B cell (primary cell): Measurements from ENCODE around the gene APOL2. TPM values are rescaled to one million over a fixed set of nuclear protein-coding genes. Genes with fewer than 3 reads are reported as not detected.
"Not testable (repeated sequence)": the region's sequence is repeated elsewhere in the genome, so short reads cannot be mapped to it uniquely, and the experiment has no call there.

Experiments used
- ATAC-seq: fragments of 200-7000 bp; cut with Tn5 transposase; one replicate; pipeline ENCODE4 v1.10.0; 2021; ENCODE audit warnings: low read depth, mild to moderate bottlenecking, moderate number of reproducible peaks, moderate library complexity
- CTCF ChIA-PET: fragments of 350-600 bp; sonication (Branson Sonifier 250); formaldehyde crosslinking; loops from one replicate; lab custom pipeline; 2021; ENCODE audit warnings: antibody characterized with exemption, inconsistent platforms; lab: Charles Lee
- POLR2A ChIA-PET: fragments of 350-600 bp; sonication (Branson Sonifier 250); formaldehyde crosslinking; loops from one replicate; lab custom pipeline; 2021; ENCODE audit warnings: antibody characterized with exemption; lab: Charles Lee
- DNase-seq: peaks from one replicate; pipeline ENCODE4 v3.0.0; 2013
- H2AFZ ChIP-seq: 2 replicates; pipeline ENCODE4 v1.6.1; 2012; ENCODE audit warnings: mild to moderate bottlenecking, low read depth, low read length; ENCODE audit not compliant: insufficient read depth, poor library complexity, severe bottlenecking
- H3K27ac ChIP-seq, 2 donors: 1 replicate in 1 of 2; 2 replicates in 1 of 2; pipeline ENCODE4 v1.5.1; 2012 to 2013; ENCODE audit warnings: low read length in 2 of 2, mild to moderate bottlenecking in 2 of 2, moderate library complexity in 1 of 2
- H3K27me3 ChIP-seq, 4 experiments: fragments of 200-600 bp in 1 of 4; sonication (generic) in 1 of 4; replicated peaks in 1 of 4; 1 replicate in 2 of 4; 2 replicates in 2 of 4; pipeline versions ENCODE4 v1.6.1 to v1.7.0; 2013 to 2016; ENCODE audit warnings: low read length in 3 of 4, mild to moderate bottlenecking in 2 of 4, mixed read lengths in 1 of 4, moderate library complexity in 1 of 4; ENCODE audit not compliant: insufficient read depth in 4 of 4, control insufficient read depth in 3 of 4; ENCODE audit errors: control extremely low read depth in 1 of 4
- H3K36me3 ChIP-seq, 2 experiments: replicated peaks in 1 of 2; 1 replicate in 1 of 2; 2 replicates in 1 of 2; pipeline versions ENCODE4 v1.6.1 to v1.7.1; 2013; ENCODE audit warnings: low read length in 1 of 2; ENCODE audit not compliant: insufficient read depth in 2 of 2, control insufficient read depth in 1 of 2; ENCODE audit errors: control extremely low read depth in 1 of 2, extremely low read depth in 1 of 2
- H3K4me1 ChIP-seq, 2 donors: fragments of 200-600 bp in 1 of 2; sonication (generic) in 1 of 2; 1 replicate in 1 of 2; 2 replicates in 1 of 2; pipeline versions ENCODE4 v1.5.1 to v1.6.1; 2013 to 2017; ENCODE audit warnings: low read length in 2 of 2; ENCODE audit not compliant: control insufficient read depth in 2 of 2, insufficient read depth in 2 of 2
- H3K4me2 ChIP-seq: replicated peaks from 2 replicates; pipeline ENCODE3; 2012; ENCODE audit warnings: mild to moderate bottlenecking, low read depth, low read length; ENCODE audit not compliant: poor library complexity, severe bottlenecking
- H3K4me3 ChIP-seq, 5 experiments: fragments of 200-600 bp in 1 of 5; sonication (generic) in 1 of 5; 1 replicate in 3 of 5; 2 replicates in 2 of 5; pipeline versions ENCODE4 v1.5.1 to v1.7.0; 2011 to 2016; ENCODE audit warnings: low read length in 4 of 5, mild to moderate bottlenecking in 4 of 5, low read depth in 2 of 5, control low read depth in 1 of 5, moderate library complexity in 1 of 5; ENCODE audit not compliant: insufficient read depth in 1 of 5; ENCODE audit errors: control extremely low read depth in 1 of 5, extremely low read depth in 1 of 5
- H3K79me2 ChIP-seq: fragments of 200-600 bp; sonication (generic); one replicate; pipeline ENCODE4 v1.6.0; 2016; ENCODE audit warnings: low read length; ENCODE audit not compliant: control insufficient read depth, insufficient read depth
- H3K9ac ChIP-seq: fragments of 200-600 bp; sonication (generic); 2 replicates; pipeline ENCODE4 v1.6.1; 2017; ENCODE audit warnings: mild to moderate bottlenecking, low read length, moderate library complexity
- H3K9me3 ChIP-seq, 3 donors: one replicate each; pipeline versions ENCODE4 v1.6.1 to v1.7.1; 2013; ENCODE audit warnings: low read length in 2 of 3; ENCODE audit not compliant: control insufficient read depth in 2 of 3, insufficient read depth in 1 of 3; ENCODE audit errors: control extremely low read depth in 1 of 3
- H4K20me1 ChIP-seq: 2 replicates; pipeline ENCODE4 v1.6.0; 2012; ENCODE audit warnings: mild to moderate bottlenecking, low read length; ENCODE audit not compliant: insufficient read depth, control insufficient read depth, poor library complexity, severe bottlenecking
- H3K27ac Mint-ChIP-seq: one replicate; pipeline ENCODE4 v1.8.0; 2021; ENCODE audit warnings: mixed read lengths
- H3K27me3 Mint-ChIP-seq: one replicate; pipeline ENCODE4 v1.8.0; 2021; ENCODE audit warnings: mixed read lengths
- H3K4me1 Mint-ChIP-seq: one replicate; pipeline ENCODE4 v1.8.0; 2021; ENCODE audit warnings: mixed read lengths
- H3K4me3 Mint-ChIP-seq: one replicate; pipeline ENCODE4 v1.8.0; 2021; ENCODE audit warnings: mixed read lengths
- H3K9me3 Mint-ChIP-seq: one replicate; pipeline ENCODE4 v1.8.0; 2022; ENCODE audit warnings: mixed read lengths; ENCODE audit not compliant: insufficient read depth
- CTCF ChIP-seq: fragments of 200-600 bp; IDR thresholded peaks from one replicate; pipeline ENCODE4 v1.8.0; 2022; ENCODE audit warnings: antibody characterized with exemption, mild to moderate bottlenecking
- EZH2 ChIP-seq: IDR thresholded peaks from 2 replicates; pipeline ENCODE4 v1.6.1; 2012; ENCODE audit warnings: borderline replicate concordance, low read depth, mild to moderate bottlenecking, moderate library complexity, low read length; ENCODE audit not compliant: insufficient read depth, poor library complexity, severe bottlenecking
- WGBS: methylation state at CpG from one replicate; pipeline ENCODE4 v1.1.5; 2013; ENCODE audit warnings: missing lambda C conversion rate; ENCODE audit not compliant: insufficient coverage; 5-methylcytosine and 5-hydroxymethylcytosine counted together
- intact Hi-C: fragments of 100-400 bp; cut with micrococcal nuclease; formaldehyde crosslinking; loops from one replicate; pipeline ENCODE4 v1.10.0; 2022
- polyA plus RNA-seq: library from polyadenylated mRNA; depleted of rRNA; stranded (reverse); fragments of >200 nt; gene quantifications from 2 replicates; pipeline ENCODE4 v1.2.3, GENCODE V29; 2012
- total RNA-seq, 2 donors: library from RNA; stranded (reverse); fragments of 120-200 nt in 1 of 2; gene quantifications; 1 replicate in 1 of 2; 2 replicates in 1 of 2; pipeline versions ENCODE4 v1.2.3 to v1.2.4, GENCODE V29; 2013 to 2022

The APOL2 gene
- total and polyA plus RNA-seq, 2 donors (not counting 1 experiment from before 2014, with no cell fraction given): 29.4 to 60.6 TPM

GRCh38 chr22:36191106-36191836 lies 48.1 kb downstream of the APOL2 start:
- Mint-ChIP-seq H3K9me3 (no peaks in the 10 kb centered on the region), H3K27ac (no peak overlapping the region), H3K27me3 (peaks cover 5% of the 10 kb centered on the region), H3K4me1 (peaks cover 1% of the 10 kb centered on the region), H3K4me3 (no peak overlapping the region)
- peaks cover 0 to 3% (median 0%) of the 10 kb centered on the region in 4 experiments for H3K27me3 ChIP-seq
- intact Hi-C loops: no loop called here
- no peaks in the 10 kb centered on the region for H3K4me1 ChIP-seq
- no peak overlapping the region for H3K27ac ChIP-seq
- TF ChIP-seq EZH2 (no peak), CTCF (no peak)
- POLR2A ChIA-PET: no interaction called here
- no peaks in the 10 kb centered on the region for H3K9me3 ChIP-seq
- H3K4me2 ChIP-seq: no peak overlapping the region
- H3K79me2 ChIP-seq: no peaks in the 10 kb centered on the region
- DNase-seq (no peak), ATAC-seq (no peak)
- 84% methylated on average over 17 of the region's 17 CpGs for WGBS
- no peak overlapping the region for H2AFZ ChIP-seq
- H4K20me1 ChIP-seq: no peaks in the 10 kb centered on the region
- CTCF ChIA-PET: interaction anchor here (1.0 kb wide), 1 partner anchor 296 kb away, joined by 6 read pairs; no protein-coding TSS in a partner anchor
- H3K4me3 ChIP-seq: no peak overlapping the region
- H3K9ac ChIP-seq: no peak overlapping the region
- no peaks in the 10 kb centered on the region for H3K36me3 ChIP-seq

- H3K9ac ChIP-seq, H3K4me1 ChIP-seq, H3K27me3 ChIP-seq, H4K20me1 ChIP-seq, H3K36me3 ChIP-seq, H2AFZ ChIP-seq, H3K9me3 ChIP-seq, H3K79me2 ChIP-seq, H3K4me3 ChIP-seq, H3K27ac Mint-ChIP-seq, H3K4me2 ChIP-seq, DNase-seq, H3K9me3 Mint-ChIP-seq, H3K4me1 Mint-ChIP-seq, H3K27me3 Mint-ChIP-seq, POLR2A ChIA-PET, H3K4me3 Mint-ChIP-seq, ATAC-seq, H3K27ac ChIP-seq, intact Hi-C loops: not testable (repeated sequence)
- CTCF ChIA-PET: interaction anchor here (1.3 kb wide), 1 partner anchor 9 kb away, joined by 3 read pairs; no protein-coding TSS in a partner anchor
- 97% methylated on average over 3 of the region's 6 CpGs for WGBS
Measured at GRCh38 chr22:36187862-36188261, 51.5 kb downstream of the APOL2 start.
